Activated CD4-positive, alpha-beta T cell treated with anti-CD3 and anti-CD28 coated beads for 1 hour (primary cell): Measurements from ENCODE around the gene ZNF44.

Experiments
- DNase-seq: peaks from one replicate; pipeline ENCODE4 v3.0.0-alpha.2; 2020

The ZNF44 gene

GRCh38 chr19:12260861-12261260, 33.8 kb downstream of the ZNF44 start:
- no peak for DNase-seq

- no peak for DNase-seq
Observed at GRCh38 chr19:12260236-12260635, 34.4 kb downstream of the ZNF44 start.

DNA sequence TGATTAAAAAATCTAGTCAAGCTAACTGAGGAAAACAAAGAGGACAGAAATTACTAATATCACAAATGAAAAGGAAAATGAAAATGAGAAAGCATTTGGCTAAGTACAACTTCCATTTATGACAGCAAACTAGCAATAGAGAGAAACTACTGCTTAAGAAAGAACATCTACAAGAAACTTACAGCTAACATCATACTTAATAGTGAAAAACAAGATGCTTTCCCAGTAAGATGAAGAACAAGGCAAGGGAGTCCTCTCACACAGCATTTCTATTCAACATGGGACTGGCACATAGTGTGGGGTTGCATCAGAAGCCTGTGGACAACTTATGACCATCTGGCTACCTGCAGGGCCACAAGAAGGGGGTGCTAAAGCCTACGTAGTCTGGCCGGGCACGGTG, 39.3 kb downstream of the ZNF44 start:
- DNase-seq = no peak

DNA sequence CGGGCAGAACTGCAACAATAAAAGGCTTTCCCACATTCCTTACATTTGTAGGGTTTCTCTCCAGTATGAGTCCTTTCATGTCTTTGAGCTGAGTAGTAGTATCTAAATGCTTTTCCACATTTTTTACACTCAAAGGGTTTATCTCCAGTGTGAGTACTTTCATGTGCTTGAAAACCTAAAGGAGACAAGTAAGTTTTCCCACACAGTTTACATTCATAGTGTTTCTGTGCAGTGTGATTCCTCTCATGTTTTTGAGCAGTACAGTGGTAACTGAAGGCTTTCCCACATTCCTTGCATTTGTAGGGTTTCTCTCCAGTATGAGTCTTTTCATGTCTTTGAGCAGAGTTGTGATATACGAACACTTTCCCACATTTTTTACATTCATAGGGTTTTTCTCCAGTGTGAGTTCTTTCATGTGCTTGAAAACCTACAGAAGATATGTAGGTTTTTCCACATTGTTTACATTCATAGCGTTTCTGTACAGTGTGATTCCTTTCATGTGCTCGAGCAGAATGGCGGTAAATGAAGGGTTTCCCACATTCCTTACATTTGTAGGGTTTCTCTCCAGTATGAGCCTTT, 47.0 kb downstream of the ZNF44 start:
- DNase-seq = no peak

DNA sequence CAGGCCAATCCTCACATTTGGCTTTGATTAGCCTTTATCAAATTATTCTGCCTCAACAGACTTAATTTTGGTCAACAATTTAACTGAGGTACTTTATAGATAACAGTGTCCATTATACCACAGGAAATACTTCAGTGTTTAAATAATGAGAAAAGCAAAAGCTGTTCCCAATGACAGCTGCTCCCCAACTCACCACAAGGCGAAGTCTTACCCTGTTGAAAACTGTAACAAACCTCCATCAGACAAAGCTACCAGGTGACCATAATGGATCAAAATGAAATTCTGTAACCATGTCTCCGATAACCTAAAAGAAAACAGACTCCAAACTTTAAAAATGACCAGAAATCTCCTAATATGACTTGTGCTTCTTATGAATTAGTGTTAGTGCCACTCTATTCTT, 50.3 kb downstream of the ZNF44 start:
- no peak for DNase-seq

GRCh38 chr19:12237143-12237839, 57.4 kb downstream of the ZNF44 start:
- DNase-seq = no peak

- DNase-seq = no peak
Observed at GRCh38 chr19:12232961-12233360, 61.7 kb downstream of the ZNF44 start.

DNA sequence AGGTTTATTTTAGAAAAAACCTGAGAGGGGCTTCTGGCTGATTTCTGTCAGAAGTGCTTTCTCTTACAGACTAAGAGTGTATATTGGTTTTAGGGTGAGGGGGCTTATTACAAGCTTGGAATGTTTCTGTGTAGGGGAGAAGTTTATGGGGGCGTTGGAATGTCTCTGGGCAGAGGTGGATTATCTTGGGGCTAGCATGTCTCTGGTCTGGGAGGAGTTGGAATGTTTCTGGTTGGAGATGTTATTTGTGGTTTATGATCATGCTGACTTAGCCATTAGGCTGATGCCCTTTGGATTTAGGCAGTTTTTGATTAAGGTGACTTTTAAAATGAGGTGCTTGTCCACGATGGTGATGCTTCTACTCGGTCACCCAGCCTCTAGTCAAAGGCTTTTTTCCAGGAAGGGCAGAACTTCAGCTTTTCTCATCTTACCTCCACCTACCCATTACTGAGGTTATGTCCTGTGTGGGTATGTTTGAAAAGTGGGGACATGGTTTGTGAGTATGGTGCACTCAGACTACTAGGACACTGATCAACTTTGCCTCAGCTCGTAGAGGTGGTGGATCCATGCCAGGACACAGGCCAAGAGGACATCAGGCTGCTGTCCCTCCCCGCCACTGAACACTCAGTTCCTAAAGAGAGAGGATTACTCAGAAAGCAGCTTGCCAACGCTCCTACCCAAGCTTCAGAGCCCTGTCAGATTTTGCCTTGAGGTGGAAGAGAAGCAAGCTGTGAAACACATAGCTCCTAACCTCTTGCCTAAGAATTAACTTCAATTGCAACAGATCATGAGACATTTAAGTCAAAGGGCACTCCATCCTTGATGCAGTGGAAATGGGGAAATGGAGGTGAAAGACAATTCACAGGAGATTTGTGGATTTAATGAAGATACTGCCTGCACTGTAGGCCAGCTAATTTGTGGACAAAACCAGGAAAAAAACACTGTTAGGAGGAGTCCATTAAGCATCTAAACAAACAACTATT, 63.6 kb downstream of the ZNF44 start:
- DNase-seq = no peak

- no peak for DNase-seq
Observed at GRCh38 chr19:12229990-12230389, 64.7 kb downstream of the ZNF44 start.

DNA sequence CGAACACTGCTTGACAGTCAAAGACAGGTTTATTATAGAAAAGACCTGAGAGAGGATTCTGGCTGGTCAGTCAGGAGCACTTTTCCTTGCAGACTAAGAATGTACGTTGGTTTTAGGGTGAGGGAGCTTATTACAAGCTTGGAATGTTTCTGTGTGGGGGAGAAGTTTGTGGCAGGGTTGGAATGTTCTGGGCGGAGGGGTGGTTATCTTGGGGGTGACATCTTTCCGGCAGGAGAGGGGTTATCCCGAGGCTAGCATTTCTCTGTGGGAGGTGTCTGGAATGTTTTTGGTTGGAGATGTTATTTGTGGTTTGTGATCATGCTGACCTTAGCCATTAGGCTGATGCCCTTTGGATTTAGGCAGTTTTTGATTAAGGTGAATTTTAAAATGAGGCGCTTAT, 70.0 kb downstream of the ZNF44 start:
- no peak for DNase-seq

- DNase-seq = no peak
Observed at GRCh38 chr19:12222980-12223630, 71.6 kb downstream of the ZNF44 start.
